Endothelial cell (in vitro differentiated cells): ENCODE results near the gene DLX1. TPM values are rescaled to one million over a fixed set of nuclear protein-coding genes. Genes with fewer than 3 reads are reported as not detected.

Experiments
- DNase-seq: peaks from one replicate; pipeline ENCODE4 v3.0.0; 2021; ENCODE audit warnings: low spot score
- H3K27ac Mint-ChIP-seq: one replicate; pipeline ENCODE4 v1.8.0; 2021; ENCODE audit warnings: mixed read lengths, inconsistent platforms; ENCODE audit not compliant: unreplicated experiment
- H3K27me3 Mint-ChIP-seq: one replicate; pipeline ENCODE4 v1.8.0; 2021; ENCODE audit warnings: mild to moderate bottlenecking, moderate library complexity, mixed read lengths, inconsistent platforms; ENCODE audit not compliant: unreplicated experiment
- H3K36me3 Mint-ChIP-seq: one replicate; pipeline ENCODE4 v1.8.0; 2021; ENCODE audit warnings: mild to moderate bottlenecking, low read depth, mixed read lengths, inconsistent platforms; ENCODE audit not compliant: unreplicated experiment
- H3K4me1 Mint-ChIP-seq: one replicate; pipeline ENCODE4 v1.8.0; 2021; ENCODE audit warnings: mild to moderate bottlenecking, mixed read lengths, inconsistent platforms; ENCODE audit not compliant: unreplicated experiment
- H3K4me3 Mint-ChIP-seq: one replicate; pipeline ENCODE4 v1.8.0; 2021; ENCODE audit warnings: mild to moderate bottlenecking, mixed read lengths, inconsistent platforms; ENCODE audit not compliant: unreplicated experiment
- H3K9me3 Mint-ChIP-seq: one replicate; pipeline ENCODE4 v1.8.0; 2021; ENCODE audit warnings: mixed read lengths, inconsistent platforms; ENCODE audit not compliant: unreplicated experiment
- CTCF ChIP-seq: fragments of 200-600 bp; sonication (generic); IDR thresholded peaks from one replicate; pipeline ENCODE4 v1.5.0; 2021; ENCODE audit warnings: antibody characterized with exemption; ENCODE audit not compliant: unreplicated experiment
- total RNA-seq: library from RNA; stranded (reverse); fragmentation: NEBNext Ultra II Directional; extraction: Animal tissue kit (Norgen Biotek cat#: 25700); gene quantifications from one replicate; pipeline ENCODE4 v1.2.1, GENCODE V29; 2021; ENCODE audit not compliant: unreplicated experiment

The DLX1 gene
- total RNA-seq, 1 donor from 2014 or later: 0.87 TPM

- no peaks in the 10 kb centered on the region for H3K9me3 Mint-ChIP-seq
- H3K27me3 Mint-ChIP-seq: peaks cover 35% of the 10 kb centered on the region
Observed at GRCh38 chr2:172099472-172100079, 14.3 kb downstream of the DLX1 start.

GRCh38 chr2:172100080-172100934 is 15.0 kb downstream of the DLX1 start:
- H3K27ac Mint-ChIP-seq: no peak overlapping the region
- H3K4me1 Mint-ChIP-seq: peaks cover 30% of the 10 kb centered on the region
- H3K36me3 Mint-ChIP-seq: peaks cover 4% of the 10 kb centered on the region
- no peaks in the 10 kb centered on the region for H3K9me3 Mint-ChIP-seq
- peaks cover 33% of the 10 kb centered on the region for H3K27me3 Mint-ChIP-seq
- TF ChIP-seq CTCF: no peak
- peak overlapping the region; percentile 71 for H3K4me3 Mint-ChIP-seq
- no peak for DNase-seq

More at GRCh38 chr2:172099472-172100079, 14.3 kb downstream of the DLX1 start:
- TF ChIP-seq CTCF: no peak
- H3K4me1 Mint-ChIP-seq: peaks cover 30% of the 10 kb centered on the region
- H3K36me3 Mint-ChIP-seq: peaks cover 4% of the 10 kb centered on the region
- no peak overlapping the region for H3K4me3 Mint-ChIP-seq
- no peak overlapping the region for H3K27ac Mint-ChIP-seq
- DNase-seq: no peak

GRCh38 chr2:172100935-172101820 is 15.9 kb downstream of the DLX1 start:
- DNase-seq: no peak
- Mint-ChIP-seq H3K27ac (no peak overlapping the region), H3K4me3 (peak overlapping the region; percentile 78), H3K36me3 (peaks cover 4% of the 10 kb centered on the region), H3K9me3 (no peaks in the 10 kb centered on the region), H3K27me3 (peaks cover 26% of the 10 kb centered on the region), H3K4me1 (peaks cover 25% of the 10 kb centered on the region)
- no peak for TF ChIP-seq CTCF

GRCh38 chr2:172101821-172102390 is 16.6 kb downstream of the DLX1 start:
- H3K27ac Mint-ChIP-seq: no peak overlapping the region
- DNase-seq: no peak
- peaks cover 24% of the 10 kb centered on the region for H3K27me3 Mint-ChIP-seq

More at GRCh38 chr2:172101821-172102390, 16.6 kb downstream of the DLX1 start:
- Mint-ChIP-seq H3K4me3 (peak overlapping the region; percentile 87), H3K4me1 (peaks cover 21% of the 10 kb centered on the region), H3K9me3 (no peaks in the 10 kb centered on the region), H3K36me3 (peaks cover 4% of the 10 kb centered on the region)
- TF ChIP-seq CTCF: no peak
